Activated T-cell treated with anti-CD3 and anti-CD28 coated beads, Interleukin-2, amount 50 U/mL, for 4 hours (primary cell): ENCODE data around the gene SLC25A13. TPM values are rescaled to one million over a fixed set of nuclear protein-coding genes. Genes with fewer than 3 reads are reported as not detected.

ENCODE experiments used
- ATAC-seq, 2 donors: fragments of 200-7000 bp; cut with Tn5 transposase; one replicate each; pipeline ENCODE4 v1.10.0; 2021
- DNase-seq: peaks from one replicate; pipeline ENCODE4 v3.0.0-alpha.2; 2020
- H3K27me3 Mint-ChIP-seq: one replicate; pipeline ENCODE4 v1.8.0; 2021; ENCODE audit warnings: low read depth, mixed read lengths
- H3K36me3 Mint-ChIP-seq: one replicate; pipeline ENCODE4 v1.8.0; 2022; ENCODE audit warnings: mixed read lengths; ENCODE audit not compliant: insufficient read depth
- H3K4me1 Mint-ChIP-seq: one replicate; pipeline ENCODE4 v1.8.0; 2021; ENCODE audit warnings: low read depth, mixed read lengths
- H3K4me3 Mint-ChIP-seq: one replicate; pipeline ENCODE4 v1.8.0; 2021; ENCODE audit warnings: mild to moderate bottlenecking, moderate library complexity, mixed read lengths
- H3K9me3 Mint-ChIP-seq: one replicate; pipeline ENCODE4 v1.8.0; 2021; ENCODE audit warnings: mixed read lengths
- total RNA-seq, 3 donors: library from RNA; stranded (reverse); gene quantifications; one replicate each; pipeline ENCODE4 v1.2.1, GENCODE V29; 2021

Gene SLC25A13
- total RNA-seq, 3 donors from 2014 or later = 18.0 to 19.0 (median 18.3) TPM

DNA sequence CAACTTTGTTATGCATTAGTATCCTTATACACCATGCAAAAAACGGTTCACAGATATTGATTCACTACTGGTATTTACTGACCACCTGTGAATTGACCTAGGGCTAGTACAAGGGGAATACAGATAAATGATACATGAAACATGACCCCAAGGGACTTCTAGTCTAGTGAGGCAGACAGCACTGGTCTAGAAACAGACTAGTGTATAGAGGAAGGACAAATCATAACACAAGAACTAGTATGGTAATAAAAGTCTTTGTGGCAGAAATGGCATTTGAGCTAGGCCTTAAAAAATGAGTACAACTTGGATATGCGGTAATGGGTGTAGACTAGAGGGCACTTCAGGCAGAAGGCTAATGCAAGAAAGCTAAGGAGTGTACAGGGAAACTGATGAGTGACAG, 86.6 kb downstream of the SLC25A13 start:
- Mint-ChIP-seq H3K4me1 (peaks cover 8% of the 10 kb centered on the region), H3K36me3 (peaks cover 20% of the 10 kb centered on the region), H3K9me3 (no peaks in the 10 kb centered on the region), H3K27me3 (no peaks in the 10 kb centered on the region), H3K4me3 (no peak overlapping the region)
- ATAC-seq = no peak
- no peak for DNase-seq

- peaks cover 27% of the 10 kb centered on the region for H3K36me3 Mint-ChIP-seq
- DNase-seq = no peak
- H3K9me3 Mint-ChIP-seq = peaks cover 3% of the 10 kb centered on the region
- H3K4me1 Mint-ChIP-seq = peaks cover 5% of the 10 kb centered on the region
- no peak for ATAC-seq
- no peaks in the 10 kb centered on the region for H3K27me3 Mint-ChIP-seq
- H3K4me3 Mint-ChIP-seq = no peak overlapping the region
Measured at GRCh38 chr7:96233528-96234154, 88.3 kb downstream of the SLC25A13 start.

- Mint-ChIP-seq H3K4me3 (no peak overlapping the region), H3K36me3 (peaks cover 29% of the 10 kb centered on the region), H3K27me3 (no peaks in the 10 kb centered on the region), H3K9me3 (peaks cover 3% of the 10 kb centered on the region), H3K4me1 (peaks cover 5% of the 10 kb centered on the region)
- ATAC-seq (no peak), DNase-seq (no peak)
Measured at GRCh38 chr7:96233084-96233483, 88.8 kb downstream of the SLC25A13 start.

DNA sequence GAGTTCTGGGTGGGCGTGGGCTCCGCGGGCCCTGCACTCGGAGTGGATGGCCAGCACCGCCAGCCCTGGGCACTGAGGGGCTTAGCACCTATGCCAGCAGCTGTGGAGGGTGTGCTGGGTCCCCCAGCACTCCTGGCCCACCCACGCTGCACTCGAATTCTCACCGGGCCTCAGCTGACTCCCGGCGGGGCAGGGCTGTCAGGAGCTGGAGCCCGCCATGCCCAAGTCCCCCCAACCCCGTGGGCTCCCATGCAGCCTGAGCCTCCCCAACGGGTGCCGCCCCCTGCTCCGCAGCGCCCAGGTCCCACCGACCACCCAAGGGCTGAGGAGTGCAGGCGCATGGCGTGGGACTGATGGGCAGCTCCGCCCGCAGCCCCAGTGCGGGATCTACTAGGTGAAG, 93.1 kb downstream of the SLC25A13 start:
- Mint-ChIP-seq H3K9me3 (peaks cover 3% of the 10 kb centered on the region), H3K4me1 (peaks cover 3% of the 10 kb centered on the region), H3K36me3 (peaks cover 20% of the 10 kb centered on the region), H3K4me3 (no peak overlapping the region), H3K27me3 (no peaks in the 10 kb centered on the region)
- no peak for DNase-seq
- no peak for ATAC-seq

DNA sequence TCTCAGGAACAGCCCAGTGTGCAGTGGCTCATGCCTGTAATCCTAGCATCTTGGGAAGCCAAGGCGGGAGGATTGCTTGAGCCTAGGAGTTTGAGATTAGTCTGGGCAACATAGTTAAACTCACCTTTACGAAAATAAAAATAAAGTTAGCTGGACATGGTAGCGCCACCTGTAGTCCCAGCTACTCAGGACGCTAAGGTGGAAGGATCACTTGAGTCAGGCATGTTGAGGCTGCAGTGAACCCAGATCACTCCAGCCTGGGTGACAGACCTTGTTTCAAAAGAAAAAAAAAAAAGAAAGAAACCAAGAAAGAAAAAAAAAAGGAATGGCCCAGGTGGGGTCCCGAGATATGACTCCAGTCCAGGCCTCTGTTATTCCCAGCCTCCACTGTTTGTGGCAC, 96.6 kb downstream of the SLC25A13 start:
- no peak overlapping the region for H3K4me3 Mint-ChIP-seq
- peaks cover 10% of the 10 kb centered on the region for H3K36me3 Mint-ChIP-seq
- no peak for DNase-seq
- H3K9me3 Mint-ChIP-seq = peaks cover 3% of the 10 kb centered on the region
- H3K4me1 Mint-ChIP-seq = peaks cover 5% of the 10 kb centered on the region
- ATAC-seq = no peak
- H3K27me3 Mint-ChIP-seq = no peaks in the 10 kb centered on the region

GRCh38 chr7:96224685-96225084, 97.2 kb downstream of the SLC25A13 start:
- Mint-ChIP-seq H3K27me3 (no peaks in the 10 kb centered on the region), H3K4me3 (no peak overlapping the region)
- peak in 1 of 2 donors; percentile 30 for ATAC-seq

DNA sequence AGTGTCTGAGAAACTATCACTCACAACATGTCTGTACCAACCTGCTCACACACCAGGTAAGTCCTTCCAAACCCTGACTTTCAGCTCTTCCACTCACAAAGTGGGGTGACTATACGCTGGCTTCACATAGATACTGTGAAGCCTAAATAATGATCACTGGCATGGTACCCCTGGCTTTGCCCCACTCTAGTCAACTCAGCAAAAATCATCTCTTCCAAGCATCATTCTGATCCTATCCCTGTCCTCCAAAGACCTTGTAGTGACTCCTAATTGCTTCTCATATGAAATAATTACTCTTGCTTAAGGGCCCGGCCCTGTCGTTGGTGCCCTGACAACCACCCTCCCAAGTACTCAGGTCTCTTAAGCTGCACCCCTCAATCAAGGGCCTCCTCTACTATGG, 97.8 kb downstream of the SLC25A13 start:
- H3K36me3 Mint-ChIP-seq = peaks cover 2% of the 10 kb centered on the region
- ATAC-seq (no peak), DNase-seq (no peak)
- no peaks in the 10 kb centered on the region for H3K9me3 Mint-ChIP-seq
- no peak overlapping the region for H3K4me3 Mint-ChIP-seq
- peaks cover 5% of the 10 kb centered on the region for H3K4me1 Mint-ChIP-seq
- no peaks in the 10 kb centered on the region for H3K27me3 Mint-ChIP-seq

More at GRCh38 chr7:96224685-96225084, 97.2 kb downstream of the SLC25A13 start:
- peaks cover 5% of the 10 kb centered on the region for H3K4me1 Mint-ChIP-seq
- DNase-seq = no peak
- H3K36me3 Mint-ChIP-seq = peaks cover 6% of the 10 kb centered on the region
- peaks cover 3% of the 10 kb centered on the region for H3K9me3 Mint-ChIP-seq

DNA sequence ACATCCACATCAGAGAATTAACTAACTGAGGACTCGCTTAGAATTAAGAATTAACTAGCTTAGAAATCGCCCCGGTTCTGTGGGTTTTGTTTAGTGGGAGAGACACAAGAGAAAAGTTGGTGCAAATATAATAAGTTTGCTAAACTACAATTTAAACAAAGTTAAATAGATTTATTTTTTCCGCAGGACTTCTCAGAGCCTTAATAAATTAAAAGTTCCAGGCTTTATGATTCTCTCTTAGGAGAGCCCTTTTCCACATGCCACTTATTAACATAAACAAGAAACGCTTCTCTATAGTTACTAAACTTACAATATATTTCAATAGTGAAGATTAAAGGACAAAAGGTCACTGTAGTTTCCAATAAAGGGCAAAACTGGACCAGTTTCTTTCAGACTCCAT, 100.0 kb downstream of the SLC25A13 start:
- no peaks in the 10 kb centered on the region for H3K36me3 Mint-ChIP-seq
- H3K4me1 Mint-ChIP-seq = peaks cover 5% of the 10 kb centered on the region

DNA sequence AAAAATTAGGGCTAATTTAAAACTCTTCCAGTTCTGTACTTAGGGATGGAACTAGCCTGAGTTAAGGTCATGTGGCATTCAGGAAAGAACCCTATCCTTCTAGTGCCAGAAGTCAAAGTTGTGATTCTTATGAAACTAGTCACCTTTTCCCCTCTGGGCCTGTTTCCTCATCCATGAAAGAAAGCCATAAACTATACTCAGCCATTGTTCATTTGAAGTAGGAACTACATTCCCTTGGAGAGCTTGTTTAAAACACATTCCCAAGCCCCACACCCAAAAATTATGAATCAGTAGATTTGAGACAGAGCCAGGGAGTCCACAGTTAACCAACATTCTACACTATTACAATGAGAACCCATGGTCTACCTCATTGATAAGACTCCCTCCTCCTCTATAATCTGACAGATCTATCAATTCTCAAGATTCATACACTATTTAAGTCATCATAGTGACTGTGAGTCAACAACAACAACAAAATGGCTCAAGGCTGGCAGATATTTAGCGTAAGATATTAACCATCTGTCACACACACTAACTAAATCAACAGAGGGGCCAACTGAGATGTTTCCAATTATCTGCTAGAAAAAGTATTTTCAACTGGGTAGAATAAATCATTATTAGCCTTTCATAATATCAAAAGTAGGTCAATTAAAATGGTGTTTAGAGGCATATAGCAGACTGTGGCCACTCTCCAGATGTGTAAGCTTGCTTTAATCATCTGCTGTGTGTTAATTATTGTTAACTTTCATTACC, 102.3 kb downstream of the SLC25A13 start:
- no peaks in the 10 kb centered on the region for H3K27me3 Mint-ChIP-seq
- no peak for ATAC-seq
- peaks cover 4% of the 10 kb centered on the region for H3K9me3 Mint-ChIP-seq
- peaks cover 5% of the 10 kb centered on the region for H3K36me3 Mint-ChIP-seq
- no peak for DNase-seq
- no peak overlapping the region for H3K4me3 Mint-ChIP-seq
- H3K4me1 Mint-ChIP-seq = peaks cover 5% of the 10 kb centered on the region

More for the DNA sequence above, 100.0 kb downstream of the SLC25A13 start:
- no peak overlapping the region for H3K4me3 Mint-ChIP-seq
- DNase-seq (no peak), ATAC-seq (no peak)
- no peaks in the 10 kb centered on the region for H3K9me3 Mint-ChIP-seq
- H3K27me3 Mint-ChIP-seq = no peaks in the 10 kb centered on the region

DNA sequence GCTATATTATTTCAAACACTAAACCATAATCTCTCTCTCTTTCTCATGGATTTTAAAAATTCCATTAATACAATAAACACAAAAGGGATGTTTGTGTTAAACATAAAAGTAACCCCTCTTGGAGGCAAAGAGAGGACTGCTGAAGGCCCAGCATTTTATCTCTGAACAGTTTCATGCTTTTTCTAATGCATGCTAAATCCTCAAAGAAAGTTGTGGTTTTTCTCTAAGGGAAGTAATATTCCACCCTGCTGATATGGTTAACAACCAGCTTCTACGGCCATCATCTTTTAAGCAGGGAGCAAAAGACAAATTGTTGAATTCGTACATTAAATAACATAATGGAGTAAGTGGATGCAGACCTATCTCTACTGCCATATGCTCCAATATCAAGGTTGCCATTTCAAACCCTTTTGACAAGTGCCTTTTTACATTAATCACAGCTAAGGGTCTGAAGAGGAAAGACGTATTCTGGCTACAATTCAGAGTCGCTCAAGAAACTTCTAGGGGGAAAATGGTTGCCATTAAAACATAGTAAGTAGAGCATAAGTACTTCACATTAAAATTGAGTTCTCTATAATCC, 103.1 kb downstream of the SLC25A13 start:
- ATAC-seq = no peak
- peaks cover 5% of the 10 kb centered on the region for H3K36me3 Mint-ChIP-seq
- H3K4me1 Mint-ChIP-seq = peaks cover 2% of the 10 kb centered on the region

GRCh38 chr7:96217147-96217546, 104.8 kb downstream of the SLC25A13 start:
- peaks cover 5% of the 10 kb centered on the region for H3K36me3 Mint-ChIP-seq
- DNase-seq (no peak), ATAC-seq (no peak)
- H3K4me3 Mint-ChIP-seq = no peak overlapping the region
- no peaks in the 10 kb centered on the region for H3K27me3 Mint-ChIP-seq
- peaks cover 4% of the 10 kb centered on the region for H3K9me3 Mint-ChIP-seq
- H3K4me1 Mint-ChIP-seq = peaks cover 2% of the 10 kb centered on the region

More for the DNA sequence above, 103.1 kb downstream of the SLC25A13 start:
- Mint-ChIP-seq H3K4me3 (no peak overlapping the region), H3K27me3 (no peaks in the 10 kb centered on the region), H3K9me3 (peaks cover 4% of the 10 kb centered on the region)
- no peak for DNase-seq

GRCh38 chr7:96216373-96216772, 105.5 kb downstream of the SLC25A13 start:
- H3K4me1 Mint-ChIP-seq = peaks cover 2% of the 10 kb centered on the region
- peaks cover 5% of the 10 kb centered on the region for H3K36me3 Mint-ChIP-seq
- peaks cover 4% of the 10 kb centered on the region for H3K9me3 Mint-ChIP-seq
- no peaks in the 10 kb centered on the region for H3K27me3 Mint-ChIP-seq
- DNase-seq = no peak
- H3K4me3 Mint-ChIP-seq = no peak overlapping the region
- ATAC-seq = no peak

DNA sequence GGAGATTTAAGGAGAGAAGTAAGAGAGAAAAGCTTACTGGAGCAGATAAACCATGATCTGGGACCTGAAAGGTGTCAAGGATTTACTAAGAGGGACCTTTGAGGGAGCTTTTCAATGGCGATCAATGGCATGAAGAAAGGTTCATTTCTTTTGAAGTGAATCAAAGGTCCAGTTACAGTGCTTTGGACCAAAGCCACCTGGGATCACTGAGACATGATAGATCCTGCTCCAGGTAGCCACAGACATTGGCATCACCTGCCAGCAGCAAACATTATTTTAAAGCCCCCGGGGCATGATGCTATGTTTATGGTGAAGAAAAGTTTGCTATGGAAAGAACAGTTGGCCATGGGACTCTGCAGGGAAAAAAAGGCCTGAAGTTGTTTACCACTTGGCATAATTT, 109.4 kb downstream of the SLC25A13 start:
- ATAC-seq (no peak), DNase-seq (no peak)
- Mint-ChIP-seq H3K27me3 (no peaks in the 10 kb centered on the region), H3K36me3 (peaks cover 9% of the 10 kb centered on the region), H3K4me3 (no peak overlapping the region), H3K9me3 (peaks cover 4% of the 10 kb centered on the region), H3K4me1 (no peaks in the 10 kb centered on the region)

DNA sequence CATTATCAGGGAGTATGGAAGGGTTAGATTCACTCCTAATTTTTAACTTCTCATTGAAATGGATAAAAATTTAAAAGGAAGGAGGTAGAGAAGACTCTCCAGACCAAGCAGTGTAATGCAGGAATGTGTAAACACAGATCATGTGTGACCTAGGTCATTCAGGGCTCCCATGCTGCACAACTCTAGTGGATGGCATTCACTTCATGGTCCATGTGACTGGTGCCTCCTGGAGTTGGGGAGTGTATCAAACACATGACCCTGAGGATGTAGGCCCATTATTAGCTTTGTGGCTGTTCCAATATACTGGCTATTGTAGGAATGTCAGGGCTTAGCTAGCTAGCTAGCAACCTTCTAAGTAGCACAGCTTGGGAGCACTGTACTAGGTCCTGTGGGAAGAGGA, 109.9 kb downstream of the SLC25A13 start:
- H3K4me3 Mint-ChIP-seq = no peak overlapping the region

DNA sequence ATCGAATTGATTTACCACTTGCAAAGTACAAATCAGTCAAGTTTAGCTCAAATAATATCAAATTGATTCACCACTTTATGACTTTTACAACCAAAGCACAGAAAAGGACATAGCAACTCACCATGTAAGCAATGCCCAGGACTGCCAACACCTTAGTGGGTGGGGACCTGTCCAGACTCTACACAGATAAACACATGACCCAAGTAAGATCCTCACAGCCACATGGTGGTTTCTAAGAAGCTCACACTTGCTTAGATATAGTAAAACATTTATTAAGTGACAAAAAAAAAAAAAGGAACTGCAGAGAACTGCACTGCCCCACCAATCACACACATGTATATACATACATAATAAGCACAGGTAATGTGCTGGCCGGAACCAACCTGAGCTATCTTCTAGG, 116.2 kb downstream of the SLC25A13 start:
- H3K9me3 Mint-ChIP-seq = no peaks in the 10 kb centered on the region
- H3K36me3 Mint-ChIP-seq = peaks cover 14% of the 10 kb centered on the region
- DNase-seq = no peak
- H3K4me3 Mint-ChIP-seq = no peak overlapping the region
- H3K4me1 Mint-ChIP-seq = no peaks in the 10 kb centered on the region
- ATAC-seq = no peak
- H3K27me3 Mint-ChIP-seq = no peaks in the 10 kb centered on the region

More for the DNA sequence above, 109.9 kb downstream of the SLC25A13 start:
- peaks cover 13% of the 10 kb centered on the region for H3K36me3 Mint-ChIP-seq
- no peaks in the 10 kb centered on the region for H3K4me1 Mint-ChIP-seq
- DNase-seq (no peak), ATAC-seq (no peak)
- no peaks in the 10 kb centered on the region for H3K27me3 Mint-ChIP-seq
- H3K9me3 Mint-ChIP-seq = peaks cover 4% of the 10 kb centered on the region
